ENCODE results near the gene GUCA2A. TPM values are rescaled to one million over a fixed set of nuclear protein-coding genes. Genes with fewer than 3 reads are reported as not detected.

GUCA2A gene
- total and polyA plus RNA-seq, 9 of the 15 experiments (the other 6 are each of a cell fraction or from before 2014, with no cell fraction given): not detected

DNA sequence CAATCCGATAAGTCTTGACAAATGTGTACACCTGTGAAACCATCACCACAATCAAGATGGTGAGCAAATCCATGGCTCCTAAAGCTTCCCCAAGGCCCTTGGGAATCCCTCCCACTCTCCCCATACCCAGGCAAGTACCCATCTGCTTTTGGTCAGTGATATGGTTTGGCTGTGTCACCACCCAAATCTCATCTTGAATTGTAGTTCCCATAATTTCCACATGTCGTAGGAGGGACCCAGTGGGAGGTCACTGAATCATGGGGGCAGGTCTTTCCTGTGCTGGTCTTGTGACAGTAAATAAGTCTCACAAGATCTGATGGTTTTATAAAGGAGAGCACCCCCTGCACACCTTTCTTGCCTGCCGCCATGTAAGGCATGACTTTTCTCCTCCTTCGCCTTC is 26.0 kb downstream of the GUCA2A start:
- no TSS peak for BruUV-seq (replicated peaks)
- Histone ChIP-seq H3K9ac (ENCODE audit: insufficient read depth in 1 of 2, low read depth in 2 of 2, low read length in 2 of 2) (no peak overlapping the region), H3K79me2 (ENCODE audit: control insufficient read depth, insufficient read depth, low read length) (no peaks in the 10 kb centered on the region), H4K20me1 (replicated peaks; ENCODE audit: control insufficient read depth, insufficient read depth, low read length) (peaks cover 11% of the 10 kb centered on the region), H3K4me3 (no peak overlapping the region), H3K9me1 (ENCODE audit: control insufficient read depth, insufficient read depth, low read length) (no peaks in the 10 kb centered on the region), H3K36me3 (ENCODE audit: control insufficient read depth, insufficient read depth, low read length) (no peaks in the 10 kb centered on the region), H3K27ac (ENCODE audit: extremely low read depth, low read depth, low read length) (no peak overlapping the region), H3K9me3 (replicated peaks; ENCODE audit: control insufficient read depth, insufficient read depth, low read depth, low read length) (no peaks in the 10 kb centered on the region), H3K4me2 (ENCODE audit: insufficient read depth, low read length) (no peak overlapping the region), H3K4me1 (replicated peaks in 1 of 2; ENCODE audit: control insufficient read depth in 2 of 2, insufficient read depth in 2 of 2, low read length in 2 of 2) (no peaks in the 10 kb centered on the region), H3K27me3 (ENCODE audit: control insufficient read depth in 2 of 2, insufficient read depth in 2 of 2, low read length in 2 of 2) (peaks cover 25 to 51% of the 10 kb centered on the region in 2 experiments), H2AFZ (ENCODE audit: low read depth, low read length) (no peak overlapping the region)
- POLR2A ChIA-PET: no interaction called here
- ATAC-seq (no peak), DNase-seq (ENCODE audit: extremely low read depth in 1 of 4, low spot score in 3 of 4) (no peak), FAIRE-seq (no peak)
- WGBS (ENCODE audit: insufficient coverage, low coverage, missing lambda C conversion rate): 27% methylated on average over 4 of the region's 4 CpGs
- in situ Hi-C loops (cut with MboI): loop anchor here (25.0 kb wide), 1 partner anchor 326 kb away; no protein-coding TSS in a partner anchor
- intact Hi-C loops (cut with micrococcal nuclease): loop anchor here (10.0 kb wide), 1 partner anchor 324 kb away; no protein-coding TSS in a partner anchor
- no peak for TF ChIP-seq ZNF133 (CRISPR knock-in tag; IDR thresholded peaks at IDR 0.05)
- no peak for TF ChIP-seq ZNF174 (CRISPR knock-in tag; IDR thresholded peaks at IDR 0.05)
- TF ChIP-seq ZNF583 (CRISPR knock-in tag; IDR thresholded peaks at IDR 0.05): no peak
- TF ChIP-seq CTBP1 (IDR thresholded peaks at IDR 0.05; ENCODE audit: borderline replicate concordance): no peak
- TF ChIP-seq, protein P1, sequence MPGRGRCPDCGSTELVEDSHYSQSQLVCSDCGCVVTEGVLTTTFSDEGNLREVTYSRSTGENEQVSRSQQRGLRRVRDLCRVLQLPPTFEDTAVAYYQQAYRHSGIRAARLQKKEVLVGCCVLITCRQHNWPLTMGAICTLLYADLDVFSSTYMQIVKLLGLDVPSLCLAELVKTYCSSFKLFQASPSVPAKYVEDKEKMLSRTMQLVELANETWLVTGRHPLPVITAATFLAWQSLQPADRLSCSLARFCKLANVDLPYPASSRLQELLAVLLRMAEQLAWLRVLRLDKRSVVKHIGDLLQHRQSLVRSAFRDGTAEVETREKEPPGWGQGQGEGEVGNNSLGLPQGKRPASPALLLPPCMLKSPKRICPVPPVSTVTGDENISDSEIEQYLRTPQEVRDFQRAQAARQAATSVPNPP (IDR thresholded peaks at IDR 0.05; ENCODE audit: borderline replicate concordance, insufficient read depth, insufficient read length): no peak
- no peak for TF ChIP-seq SMAD4 (CRISPR knock-in tag; conservative IDR thresholded peaks at IDR 0.05)
- TF ChIP-seq ZNF324 (CRISPR knock-in tag; IDR thresholded peaks at IDR 0.05): no peak
- CTCF ChIA-PET (ENCODE audit: low intra/inter-chr PET ratio): no interaction called here

Measured in K562 (cell line).